ENCODE data around the gene CDH16.
"Not testable (repeated sequence)": the region's sequence is repeated elsewhere in the genome, so short reads cannot be mapped to it uniquely, and the experiment has no call there.

CDH16 gene

DNA sequence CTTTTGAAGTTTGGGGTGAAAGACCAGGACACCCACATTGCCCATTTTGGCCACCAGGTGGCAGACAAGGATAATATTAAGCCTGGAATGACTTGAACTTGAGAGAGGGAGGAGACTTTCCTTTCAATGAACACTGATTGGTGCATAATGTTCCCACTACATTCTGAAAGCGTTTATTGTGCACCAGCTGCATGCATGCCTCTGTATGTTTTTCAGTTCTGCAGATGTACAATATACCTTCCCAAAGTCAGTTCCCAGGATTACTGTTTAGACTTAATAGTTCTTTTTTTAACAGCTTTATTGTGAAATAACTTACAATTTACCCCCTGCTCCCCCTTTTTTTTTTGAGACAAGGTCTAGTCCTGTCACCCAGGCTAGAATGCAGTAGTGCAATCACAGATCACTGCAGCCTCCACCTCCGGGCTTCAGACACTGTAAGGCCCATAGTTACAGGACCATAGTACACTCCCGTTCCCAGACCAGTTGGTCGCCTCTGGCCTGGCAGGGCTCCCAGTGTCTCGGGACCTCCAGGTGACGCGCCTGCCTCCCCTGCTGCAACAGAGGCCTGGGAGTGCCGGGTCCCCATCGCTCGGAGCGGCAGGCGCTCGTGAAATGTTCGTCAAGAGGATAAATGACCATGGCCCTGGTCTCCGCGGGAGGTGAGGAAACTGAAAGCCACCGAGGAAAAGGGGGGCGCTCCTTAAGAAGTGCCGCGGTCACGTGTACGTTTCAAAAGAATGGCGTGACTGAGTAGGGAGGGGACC is 28.8 kb upstream of the CDH16 start:
- peak; percentile 76 for DNase-seq (ENCODE audit: low read depth)

GRCh38 chr16:66946974-66947301 is 28.3 kb upstream of the CDH16 start:
- DNase-seq (ENCODE audit: low read depth): no peak

DNA sequence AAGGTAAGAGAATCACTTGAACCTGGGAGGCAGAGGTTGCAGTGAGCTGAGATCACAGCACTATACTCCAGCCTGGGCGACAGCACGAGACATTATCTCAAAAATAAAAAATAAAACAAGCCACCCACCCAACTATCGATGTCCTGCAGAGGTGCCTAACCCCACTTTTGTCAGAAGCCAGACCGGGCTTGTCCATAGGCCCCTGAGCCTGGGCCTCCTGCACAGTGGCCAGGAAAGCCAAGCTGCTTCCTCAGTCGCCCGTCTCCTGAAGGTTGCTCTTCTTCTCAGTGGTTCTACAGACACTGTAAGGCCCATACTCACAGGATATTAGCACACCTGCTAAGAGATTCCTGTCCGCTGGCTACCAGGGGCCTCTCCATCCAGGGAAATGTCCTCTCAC is 27.9 kb upstream of the CDH16 start:
- no peak for DNase-seq (ENCODE audit: low read depth)

GRCh38 chr16:66945939-66946338 is 27.3 kb upstream of the CDH16 start:
- DNase-seq (ENCODE audit: low read depth): no peak

GRCh38 chr16:66944971-66945370 is 26.3 kb upstream of the CDH16 start:
- not testable (repeated sequence) for DNase-seq (ENCODE audit: low read depth)

DNA sequence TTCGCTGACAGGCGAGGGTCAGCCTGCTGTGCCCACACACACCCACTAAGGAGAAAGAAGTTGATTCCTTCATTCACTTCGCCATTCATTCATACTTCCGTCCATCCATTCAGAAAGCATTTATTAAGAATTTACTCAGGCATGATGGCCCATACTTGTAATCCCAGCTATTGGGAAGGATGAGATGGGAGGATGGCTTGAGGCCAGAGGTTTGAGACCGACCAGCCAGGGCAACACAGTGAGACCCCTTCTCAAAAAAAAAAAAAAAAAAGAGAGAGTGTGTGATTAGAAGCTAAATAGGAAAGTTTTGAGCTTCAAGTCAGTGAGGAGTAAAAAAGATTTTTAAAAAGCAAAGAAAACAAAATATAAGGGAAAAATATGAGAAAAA is 25.4 kb upstream of the CDH16 start:
- no peak for DNase-seq (ENCODE audit: low read depth)

- DNase-seq (ENCODE audit: low read depth): no peak
Observed at GRCh38 chr16:66943426-66944053, 24.9 kb upstream of the CDH16 start.

DNA sequence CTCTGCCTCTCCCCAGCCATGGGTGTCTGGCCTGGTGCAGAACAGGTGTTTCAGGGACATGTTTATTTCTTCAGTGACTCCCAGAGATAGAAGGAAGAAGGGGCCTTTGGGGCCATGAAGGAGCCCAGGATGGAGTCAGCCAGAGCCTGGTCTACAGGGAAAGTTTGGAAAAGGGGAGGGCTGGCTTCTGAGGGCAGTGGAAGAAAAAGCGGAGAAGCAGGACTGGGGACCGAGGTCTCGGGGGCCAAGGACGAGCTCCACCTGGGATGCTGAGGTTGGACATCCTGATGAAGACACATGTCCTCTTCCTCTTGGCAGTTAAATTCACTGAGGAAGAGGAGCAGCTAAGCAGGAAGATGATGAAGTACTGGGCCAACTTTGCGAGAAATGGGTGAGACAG is 24.3 kb upstream of the CDH16 start:
- DNase-seq (ENCODE audit: low read depth): no peak

GRCh38 chr16:66940236-66940635 is 21.6 kb upstream of the CDH16 start:
- no peak for DNase-seq (ENCODE audit: low read depth)

GRCh38 chr16:66939366-66939765 is 20.7 kb upstream of the CDH16 start:
- DNase-seq (ENCODE audit: low read depth): no peak

DNA sequence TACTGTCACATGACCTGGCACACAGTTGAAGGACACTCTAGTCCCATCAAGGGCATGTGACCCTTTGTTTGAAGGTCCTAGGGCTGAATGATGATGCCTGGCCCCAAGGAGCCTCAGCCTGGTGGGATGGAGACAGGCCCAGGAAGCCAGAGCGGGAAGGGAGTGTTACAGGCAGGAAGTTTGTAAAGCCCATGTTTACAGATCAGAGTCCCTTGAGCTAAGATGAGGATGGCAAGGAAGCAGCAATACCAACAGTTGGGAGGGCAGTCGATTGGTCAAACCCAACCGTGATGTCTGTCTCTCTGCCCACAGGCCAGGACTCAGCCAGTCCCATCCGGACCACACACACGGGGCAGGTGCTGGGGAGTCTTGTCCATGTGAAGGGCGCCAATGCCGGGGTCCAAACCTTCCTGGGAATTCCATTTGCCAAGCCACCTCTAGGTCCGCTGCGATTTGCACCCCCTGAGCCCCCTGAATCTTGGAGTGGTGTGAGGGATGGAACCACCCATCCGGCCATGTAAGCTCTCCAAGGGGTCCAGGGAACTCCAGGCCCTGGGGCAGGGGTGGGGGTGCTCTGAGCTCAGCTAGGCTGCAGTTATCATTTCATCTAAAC is 19.1 kb upstream of the CDH16 start:
- no peak for DNase-seq (ENCODE audit: low read depth)

- no peak for DNase-seq (ENCODE audit: low read depth)
Observed at GRCh38 chr16:66936889-66937554, 18.3 kb upstream of the CDH16 start.

GRCh38 chr16:66936462-66936861 is 17.8 kb upstream of the CDH16 start:
- DNase-seq (ENCODE audit: low read depth): no peak

DNA sequence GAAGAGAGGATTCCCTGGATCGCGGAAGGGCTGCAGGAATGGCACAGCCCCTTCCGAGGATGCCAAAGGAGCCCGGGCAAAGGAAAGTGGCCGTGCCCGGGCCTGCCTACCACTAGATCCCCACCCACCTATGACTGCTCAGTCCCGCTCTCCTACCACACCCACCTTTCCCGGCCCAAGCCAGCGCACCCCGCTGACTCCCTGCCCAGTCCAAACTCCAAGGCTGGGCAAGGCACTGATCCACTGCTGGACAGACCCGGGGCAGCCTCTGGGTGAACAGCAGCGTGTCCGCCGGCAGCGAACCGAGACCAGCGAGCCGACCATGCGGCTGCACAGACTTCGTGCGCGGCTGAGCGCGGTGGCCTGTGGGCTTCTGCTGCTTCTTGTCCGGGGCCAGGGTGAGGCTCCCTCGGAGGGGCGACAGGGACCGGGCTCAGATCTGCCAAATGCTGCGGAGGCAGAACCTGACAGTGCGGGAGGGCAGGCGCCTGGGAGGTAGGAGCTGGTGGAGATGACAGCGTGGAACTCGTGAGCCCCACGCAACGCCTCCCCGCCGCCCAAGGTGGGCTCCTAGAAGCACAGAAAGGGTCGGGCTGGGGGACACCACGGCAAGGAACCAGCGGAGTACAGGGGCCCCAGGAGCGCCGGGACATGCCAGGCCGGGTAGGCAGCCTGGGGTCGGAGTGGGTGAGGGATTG is 16.8 kb upstream of the CDH16 start, which contains the start of gene CES2:
CES2 (plus strand) TSS at position 203 of the 698 bp plus-strand sequence; CDS start at position 323, 120 bp downstream.
- DNase-seq (ENCODE audit: low read depth): no peak

DNA sequence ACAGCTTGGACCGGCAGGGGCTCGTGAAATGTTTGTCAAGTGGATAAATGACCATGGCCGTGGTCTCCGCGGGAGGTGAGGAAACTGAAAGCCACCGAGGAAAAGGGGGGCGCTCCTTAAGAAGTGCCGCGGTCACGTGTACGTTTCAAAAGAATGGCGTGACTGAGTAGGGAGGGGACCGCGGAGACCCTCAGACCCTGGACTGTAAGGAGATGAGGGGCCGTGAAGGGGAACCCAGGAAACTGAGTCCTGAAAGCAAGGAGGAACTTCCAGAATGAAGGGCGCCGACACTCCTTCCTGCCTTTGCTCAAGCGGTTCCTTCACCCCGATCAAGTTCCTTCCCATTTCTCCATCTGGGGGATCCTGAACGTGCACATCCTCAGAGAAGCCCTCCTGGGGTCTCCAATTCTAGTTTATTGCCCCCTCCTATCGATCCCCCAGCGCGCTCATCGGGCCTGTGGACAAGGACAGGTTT is 16.2 kb upstream of the CDH16 start:
- DNase-seq (ENCODE audit: low read depth): not testable (repeated sequence)

DNA sequence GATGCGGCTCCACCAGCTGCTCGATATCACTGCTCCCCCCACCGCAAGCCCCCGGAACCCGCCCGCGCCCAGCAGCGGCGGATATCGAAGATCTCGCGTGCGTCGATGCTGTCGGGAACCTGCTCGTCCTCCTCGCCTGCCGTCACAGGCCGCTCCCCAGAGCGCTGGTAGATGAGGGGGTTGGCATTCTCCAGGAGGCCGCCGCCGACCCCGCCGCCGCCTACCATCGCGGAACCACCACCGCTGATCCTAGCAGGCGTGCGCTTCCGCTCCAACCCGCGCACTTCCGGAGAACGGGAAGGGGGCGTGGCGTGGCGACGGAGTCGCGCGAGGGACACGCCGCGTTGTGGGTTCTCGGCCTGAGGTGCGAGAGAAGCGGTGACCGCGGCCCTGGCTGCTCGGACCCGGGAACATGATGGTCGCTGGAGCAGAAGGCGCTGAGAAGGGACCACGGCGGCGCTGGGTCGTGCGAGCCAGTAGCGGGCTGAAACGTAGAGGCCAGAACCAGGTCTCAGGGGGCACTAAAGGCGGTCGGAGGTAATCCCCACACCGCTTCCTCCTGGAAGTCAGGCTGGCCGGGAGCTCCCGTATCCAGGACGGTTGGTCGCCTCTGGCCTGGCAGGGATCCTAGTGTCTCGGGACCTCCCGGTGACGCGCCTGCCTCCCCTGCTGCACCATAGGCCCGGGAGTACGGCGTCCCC is 15.6 kb upstream of the CDH16 start, which contains the start of gene CIAO2B:
CIAO2B (minus strand) TSS at position 265 of the 701 bp plus-strand sequence; CDS start at position 227, 38 bp downstream.
- peak; percentile 85 for DNase-seq (ENCODE audit: low read depth)

- DNase-seq (ENCODE audit: low read depth): no peak
Observed at GRCh38 chr16:66933776-66934137, 15.1 kb upstream of the CDH16 start.

DNA sequence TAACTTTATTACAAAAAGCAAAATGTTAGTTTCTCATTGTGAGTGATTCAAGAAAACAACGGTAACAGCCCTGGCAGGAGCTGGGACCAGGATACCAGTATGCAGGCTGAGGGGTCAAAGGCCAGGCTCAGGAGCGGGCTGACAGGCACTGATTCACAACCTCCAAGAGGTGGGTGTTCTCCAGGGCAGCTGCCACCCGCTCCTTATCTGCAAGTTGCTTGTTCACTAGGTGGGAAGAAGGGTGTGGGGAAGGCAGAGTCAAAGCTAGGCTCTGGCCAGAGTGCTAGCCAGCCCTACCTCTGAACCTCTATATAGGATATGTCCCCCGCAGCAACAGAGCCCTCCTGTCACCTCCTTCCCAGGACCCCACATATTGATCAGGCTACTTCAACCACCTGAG is 13.4 kb upstream of the CDH16 start:
- no peak for DNase-seq (ENCODE audit: low read depth)

DNA sequence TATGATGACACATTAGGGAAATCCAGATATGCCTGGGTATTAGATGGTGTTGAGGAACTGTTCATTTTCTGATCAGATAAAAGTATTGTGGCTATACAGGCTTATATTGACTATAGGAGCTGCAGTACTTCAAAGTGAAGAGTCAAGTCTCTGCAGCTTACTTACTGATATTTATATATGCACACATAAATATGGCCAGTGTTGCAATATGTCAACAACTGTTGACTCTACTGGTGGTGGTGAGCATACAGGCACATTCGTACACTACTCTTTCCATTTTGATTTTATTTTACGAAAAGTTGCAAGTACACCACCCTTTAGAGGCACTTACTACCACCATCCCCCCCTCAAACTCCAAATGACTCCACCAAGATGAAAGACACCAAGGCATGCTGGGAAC is 13.0 kb upstream of the CDH16 start:
- no peak for DNase-seq (ENCODE audit: low read depth)

- no peak for DNase-seq (ENCODE audit: low read depth)
Observed at GRCh38 chr16:66930189-66930588, 11.5 kb upstream of the CDH16 start.

DNA sequence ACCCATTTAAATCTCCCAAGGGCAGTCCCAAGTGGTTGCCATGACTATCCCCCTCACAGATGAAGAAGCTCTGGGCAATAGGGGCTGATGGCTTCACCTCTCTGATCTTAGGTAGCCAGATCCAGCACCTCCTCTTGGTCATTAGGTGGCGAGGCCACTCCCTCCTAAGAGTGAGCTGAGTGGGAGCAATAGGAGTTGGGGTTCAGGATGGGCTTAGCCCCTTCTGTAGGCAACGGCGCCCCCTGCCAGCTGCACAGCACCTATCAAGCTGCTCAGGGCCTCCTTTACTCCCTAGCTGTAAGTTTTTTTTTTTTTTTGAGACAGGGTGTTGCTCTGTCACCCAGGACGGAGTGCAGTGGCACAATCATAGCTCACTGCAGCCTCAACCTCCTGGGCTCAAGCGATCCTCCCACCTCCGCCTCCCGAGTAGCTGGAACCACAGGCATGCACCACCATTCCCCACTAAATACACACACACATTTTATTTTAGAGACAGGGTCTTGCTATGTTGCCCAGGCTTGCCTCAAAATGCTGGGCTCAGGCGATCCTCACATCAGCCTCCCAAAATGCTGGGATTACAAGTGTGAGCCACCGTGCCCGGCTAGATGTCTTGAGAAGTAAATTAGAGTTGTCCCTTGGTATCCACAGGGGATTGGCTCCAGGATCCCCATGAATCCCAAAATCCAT is 10.2 kb upstream of the CDH16 start:
- no peak for DNase-seq (ENCODE audit: low read depth)
